ENCODE measurements around the gene POU3F2. TPM values are rescaled to one million over a fixed set of nuclear protein-coding genes. Genes with fewer than 3 reads are reported as not detected.
A peak's percentile ranks its signal among the peaks of the same experiment; 100 is the strongest.

The POU3F2 gene
- total and polyA plus RNA-seq, 3 donors from 2014 or later = 0.31 to 0.32 (median 0.31) TPM

- H3K4me1 ChIP-seq = peaks cover 28% of the 10 kb centered on the region
- TF ChIP-seq POLR2A (IDR thresholded peaks at IDR 0.05) = no peak
- no peak for TF ChIP-seq CTCF (IDR thresholded peaks at IDR 0.05)
- H3K27me3 ChIP-seq = no peaks in the 10 kb centered on the region
- H3K9me3 ChIP-seq = no peaks in the 10 kb centered on the region
- no peak overlapping the region for H3K27ac ChIP-seq
- DNase-seq = no peak
- H3K4me3 ChIP-seq = no peak overlapping the region
- 10 to 14% methylated on average over 14 of the region's 14 CpGs for WGBS, 2 donors
- intact Hi-C loops (cut with DNase I; ENCODE audit: low total_unique reads) = no loop called here
- no peaks in the 10 kb centered on the region for H3K36me3 ChIP-seq (ENCODE audit: low read depth, missing control alignments)
Measured at GRCh38 chr6:98828941-98829411, 5.4 kb upstream of the POU3F2 start.

- TF ChIP-seq POLR2A (IDR thresholded peaks at IDR 0.05) = no peak
- no peak for TF ChIP-seq CTCF (IDR thresholded peaks at IDR 0.05)
Measured at GRCh38 chr6:98830146-98830545, 4.2 kb upstream of the POU3F2 start.

GRCh38 chr6:98831057-98831958 is 3.1 kb upstream of the POU3F2 start:
- H3K4me3 ChIP-seq = peak overlapping the region in 1 of 2 donors; percentile 14
- no peak overlapping the region for H3K27ac ChIP-seq
- H3K4me1 ChIP-seq = peaks cover 33% of the 10 kb centered on the region
- no peaks in the 10 kb centered on the region for H3K27me3 ChIP-seq
- DNase-seq = no peak
- 1 to 3% methylated on average over 37 to 58 of the region's 58 CpGs for WGBS, 2 donors
- H3K9me3 ChIP-seq = no peaks in the 10 kb centered on the region
- H3K36me3 ChIP-seq (ENCODE audit: low read depth, missing control alignments) = no peaks in the 10 kb centered on the region
- TF ChIP-seq CTCF (IDR thresholded peaks at IDR 0.05) = no peak
- no peak for TF ChIP-seq POLR2A (IDR thresholded peaks at IDR 0.05)
- intact Hi-C loops (cut with DNase I; ENCODE audit: low total_unique reads) = no loop called here

More at GRCh38 chr6:98830146-98830545, 4.2 kb upstream of the POU3F2 start:
- no peak for DNase-seq
- peaks cover 23% of the 10 kb centered on the region for H3K4me1 ChIP-seq
- no peak overlapping the region for H3K27ac ChIP-seq
- H3K36me3 ChIP-seq (ENCODE audit: low read depth, missing control alignments) = no peaks in the 10 kb centered on the region
- H3K9me3 ChIP-seq = no peaks in the 10 kb centered on the region
- 18 to 30% methylated on average over 2 of the region's 2 CpGs for WGBS, 2 donors
- intact Hi-C loops (cut with DNase I; ENCODE audit: low total_unique reads) = no loop called here
- H3K27me3 ChIP-seq = no peaks in the 10 kb centered on the region
- H3K4me3 ChIP-seq = no peak overlapping the region

- intact Hi-C loops (cut with DNase I; ENCODE audit: low total_unique reads) = no loop called here
- Histone ChIP-seq H3K9me3 (no peaks in the 10 kb centered on the region), H3K4me3 (peak overlapping the region in 1 of 2 donors; percentile 14), H3K4me1 (peaks cover 33% of the 10 kb centered on the region), H3K27ac (no peak overlapping the region), H3K36me3 (ENCODE audit: low read depth, missing control alignments) (no peaks in the 10 kb centered on the region), H3K27me3 (no peaks in the 10 kb centered on the region)
- 2 to 4% methylated on average over 11 of the region's 11 CpGs for WGBS, 2 donors
- DNase-seq = no peak
- no peak for TF ChIP-seq CTCF (IDR thresholded peaks at IDR 0.05)
- no peak for TF ChIP-seq POLR2A (IDR thresholded peaks at IDR 0.05)
Measured at GRCh38 chr6:98831959-98832283, 2.5 kb upstream of the POU3F2 start.
